ENCODE data around the gene ISCA2.

DNA sequence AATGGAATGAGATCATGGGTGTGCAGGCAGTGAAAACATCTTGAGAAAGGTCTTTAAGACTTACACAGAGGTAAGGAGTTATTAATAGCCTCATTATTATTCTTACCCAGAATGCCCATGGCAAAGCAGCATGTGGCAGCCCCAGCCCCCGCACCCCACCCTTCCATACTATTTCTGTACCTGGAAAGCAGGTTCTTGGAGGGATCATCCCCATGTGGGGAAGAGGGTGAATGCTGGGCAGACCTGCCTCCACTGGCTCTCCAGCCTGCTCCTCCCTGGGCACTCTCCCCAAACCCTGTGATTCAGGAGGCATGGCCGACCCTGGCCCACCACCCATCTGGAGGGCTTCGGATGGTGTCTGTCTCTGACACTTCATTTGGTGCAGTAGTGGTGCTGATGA, 28.8 kb upstream of the ISCA2 start:
- TF ChIP-seq, protein P1, sequence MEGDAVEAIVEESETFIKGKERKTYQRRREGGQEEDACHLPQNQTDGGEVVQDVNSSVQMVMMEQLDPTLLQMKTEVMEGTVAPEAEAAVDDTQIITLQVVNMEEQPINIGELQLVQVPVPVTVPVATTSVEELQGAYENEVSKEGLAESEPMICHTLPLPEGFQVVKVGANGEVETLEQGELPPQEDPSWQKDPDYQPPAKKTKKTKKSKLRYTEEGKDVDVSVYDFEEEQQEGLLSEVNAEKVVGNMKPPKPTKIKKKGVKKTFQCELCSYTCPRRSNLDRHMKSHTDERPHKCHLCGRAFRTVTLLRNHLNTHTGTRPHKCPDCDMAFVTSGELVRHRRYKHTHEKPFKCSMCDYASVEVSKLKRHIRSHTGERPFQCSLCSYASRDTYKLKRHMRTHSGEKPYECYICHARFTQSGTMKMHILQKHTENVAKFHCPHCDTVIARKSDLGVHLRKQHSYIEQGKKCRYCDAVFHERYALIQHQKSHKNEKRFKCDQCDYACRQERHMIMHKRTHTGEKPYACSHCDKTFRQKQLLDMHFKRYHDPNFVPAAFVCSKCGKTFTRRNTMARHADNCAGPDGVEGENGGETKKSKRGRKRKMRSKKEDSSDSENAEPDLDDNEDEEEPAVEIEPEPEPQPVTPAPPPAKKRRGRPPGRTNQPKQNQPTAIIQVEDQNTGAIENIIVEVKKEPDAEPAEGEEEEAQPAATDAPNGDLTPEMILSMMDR (IDR thresholded peaks at IDR 0.05), result no peak
- no peak for TF ChIP-seq POLR2A (IDR thresholded peaks at IDR 0.05)

All from heart left ventricle (tissue), 13 donors.